ENCODE results near the gene DNAH14. TPM values are rescaled to one million over a fixed set of nuclear protein-coding genes. Genes with fewer than 3 reads are reported as not detected.
A peak's percentile ranks its signal among the peaks of the same experiment; 100 is the strongest.

Gene DNAH14
- total and polyA plus RNA-seq, 2 of the 13 experiments (the other 11 are each of a cell fraction or from before 2014, with no cell fraction given): 4.5 to 27.5 TPM

DNA sequence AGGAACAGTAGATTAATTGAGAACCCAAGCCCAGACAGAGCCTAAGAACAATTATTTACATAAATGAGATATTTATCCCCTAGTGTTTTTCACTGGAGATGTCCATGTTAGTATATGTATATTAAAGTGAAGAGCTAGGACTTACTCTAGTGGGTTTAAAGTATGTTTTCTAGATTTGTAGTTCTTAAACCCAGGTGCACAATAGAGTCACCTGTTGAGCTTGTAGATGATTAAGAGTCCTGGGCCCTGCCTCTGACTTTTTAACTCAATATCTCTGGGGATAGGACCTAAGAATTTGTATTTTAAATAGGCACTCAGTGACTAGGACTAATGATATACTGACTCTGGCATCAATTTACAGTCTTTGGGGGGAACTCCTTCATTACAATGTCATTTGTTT, 112.8 kb downstream of the DNAH14 start:
- intact Hi-C loops (cut with micrococcal nuclease; ENCODE audit: unreplicated experiment): no loop called here
- no peak overlapping the region for H3K4me2 ChIP-seq (ENCODE audit: low read depth, low read length)
- ChIA-PET CTCF (ENCODE audit: low intra/inter-chr PET ratio, low total read pairs) (no interaction called here), POLR2A (no interaction called here)
- ATAC-seq (no peak), FAIRE-seq (no peak), DNase-seq (ENCODE audit: low spot score) (no peak)
- in situ Hi-C loops (cut with HindIII; ENCODE audit: extremely low pct_ligation_motif_present, low pct_unique_long_range_greater_than_20kb): no loop called here
- no peaks in the 10 kb centered on the region for H3K9me3 ChIP-seq (ENCODE audit: low read length)
- H3K27me3 ChIP-seq (ENCODE audit: control insufficient read depth in 1 of 2, insufficient read depth in 2 of 2, low read length in 2 of 2): no peaks in the 10 kb centered on the region
- no peak overlapping the region for H2AFZ ChIP-seq (ENCODE audit: low read length)
- no peaks in the 10 kb centered on the region for H3K79me2 ChIP-seq (ENCODE audit: insufficient read depth, low read length)
- no peaks in the 10 kb centered on the region for H3K4me1 ChIP-seq (ENCODE audit: insufficient read depth, low read length)
- no peak overlapping the region for H3K4me3 ChIP-seq (replicated peaks in 1 of 3; ENCODE audit: insufficient read depth in 1 of 3, low read depth in 2 of 3, low read length in 3 of 3)
- TF ChIP-seq SRF (IDR thresholded peaks at IDR 0.05; ENCODE audit: low read depth, low read length): no peak
- TF ChIP-seq MATR3 (CRISPR knock-in tag; IDR thresholded peaks at IDR 0.05): no peak
- TF ChIP-seq TBL1XR1 (IDR thresholded peaks at IDR 0.05; ENCODE audit: borderline replicate concordance, low read length, partially characterized antibody): no peak
- TF ChIP-seq, protein P1, sequence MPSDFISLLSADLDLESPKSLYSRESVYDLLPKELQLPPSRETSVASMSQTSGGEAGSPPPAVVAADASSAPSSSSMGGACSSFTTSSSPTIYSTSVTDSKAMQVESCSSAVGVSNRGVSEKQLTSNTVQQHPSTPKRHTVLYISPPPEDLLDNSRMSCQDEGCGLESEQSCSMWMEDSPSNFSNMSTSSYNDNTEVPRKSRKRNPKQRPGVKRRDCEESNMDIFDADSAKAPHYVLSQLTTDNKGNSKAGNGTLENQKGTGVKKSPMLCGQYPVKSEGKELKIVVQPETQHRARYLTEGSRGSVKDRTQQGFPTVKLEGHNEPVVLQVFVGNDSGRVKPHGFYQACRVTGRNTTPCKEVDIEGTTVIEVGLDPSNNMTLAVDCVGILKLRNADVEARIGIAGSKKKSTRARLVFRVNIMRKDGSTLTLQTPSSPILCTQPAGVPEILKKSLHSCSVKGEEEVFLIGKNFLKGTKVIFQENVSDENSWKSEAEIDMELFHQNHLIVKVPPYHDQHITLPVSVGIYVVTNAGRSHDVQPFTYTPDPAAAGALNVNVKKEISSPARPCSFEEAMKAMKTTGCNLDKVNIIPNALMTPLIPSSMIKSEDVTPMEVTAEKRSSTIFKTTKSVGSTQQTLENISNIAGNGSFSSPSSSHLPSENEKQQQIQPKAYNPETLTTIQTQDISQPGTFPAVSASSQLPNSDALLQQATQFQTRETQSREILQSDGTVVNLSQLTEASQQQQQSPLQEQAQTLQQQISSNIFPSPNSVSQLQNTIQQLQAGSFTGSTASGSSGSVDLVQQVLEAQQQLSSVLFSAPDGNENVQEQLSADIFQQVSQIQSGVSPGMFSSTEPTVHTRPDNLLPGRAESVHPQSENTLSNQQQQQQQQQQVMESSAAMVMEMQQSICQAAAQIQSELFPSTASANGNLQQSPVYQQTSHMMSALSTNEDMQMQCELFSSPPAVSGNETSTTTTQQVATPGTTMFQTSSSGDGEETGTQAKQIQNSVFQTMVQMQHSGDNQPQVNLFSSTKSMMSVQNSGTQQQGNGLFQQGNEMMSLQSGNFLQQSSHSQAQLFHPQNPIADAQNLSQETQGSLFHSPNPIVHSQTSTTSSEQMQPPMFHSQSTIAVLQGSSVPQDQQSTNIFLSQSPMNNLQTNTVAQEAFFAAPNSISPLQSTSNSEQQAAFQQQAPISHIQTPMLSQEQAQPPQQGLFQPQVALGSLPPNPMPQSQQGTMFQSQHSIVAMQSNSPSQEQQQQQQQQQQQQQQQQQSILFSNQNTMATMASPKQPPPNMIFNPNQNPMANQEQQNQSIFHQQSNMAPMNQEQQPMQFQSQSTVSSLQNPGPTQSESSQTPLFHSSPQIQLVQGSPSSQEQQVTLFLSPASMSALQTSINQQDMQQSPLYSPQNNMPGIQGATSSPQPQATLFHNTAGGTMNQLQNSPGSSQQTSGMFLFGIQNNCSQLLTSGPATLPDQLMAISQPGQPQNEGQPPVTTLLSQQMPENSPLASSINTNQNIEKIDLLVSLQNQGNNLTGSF (CRISPR knock-in tag; IDR thresholded peaks at IDR 0.05): no peak
- H3K36me3 ChIP-seq (replicated peaks in 1 of 2; ENCODE audit: control insufficient read depth in 1 of 2, insufficient read depth in 2 of 2, low read length in 2 of 2): no peaks in the 10 kb centered on the region
- H4K20me1 ChIP-seq (ENCODE audit: insufficient read depth, low read length): no peaks in the 10 kb centered on the region
- H3K9ac ChIP-seq (ENCODE audit: insufficient read depth, low read depth, low read length): no peak overlapping the region
- no peak overlapping the region for H3K27ac ChIP-seq (ENCODE audit: extremely low read length, insufficient read depth, low read length)
- no TSS peak for BruUV-seq (replicated peaks)

DNA sequence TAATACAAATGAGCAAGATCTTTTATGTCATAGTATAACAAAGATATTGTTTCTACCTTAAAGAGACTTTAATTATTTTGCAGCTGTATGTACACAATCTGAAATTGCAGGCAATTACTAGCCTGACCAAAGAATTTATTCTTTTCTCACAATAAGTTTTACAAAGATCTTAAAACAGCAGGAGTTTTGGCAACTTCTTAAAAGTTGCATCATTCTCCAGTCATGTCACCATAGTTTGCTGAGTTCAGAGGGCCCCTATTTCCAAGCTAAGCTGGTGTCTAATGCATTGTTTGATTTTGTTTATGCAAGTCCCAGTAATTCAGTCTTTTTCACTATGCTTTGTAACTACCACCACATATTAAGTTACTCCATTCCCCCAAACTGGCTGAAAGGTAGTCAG, 114.8 kb downstream of the DNAH14 start:
- FAIRE-seq: no peak
- Histone ChIP-seq H3K4me1 (ENCODE audit: insufficient read depth, low read length) (no peaks in the 10 kb centered on the region), H3K36me3 (replicated peaks in 1 of 2; ENCODE audit: control insufficient read depth in 1 of 2, insufficient read depth in 2 of 2, low read length in 2 of 2) (no peaks in the 10 kb centered on the region), H4K20me1 (ENCODE audit: insufficient read depth, low read length) (no peaks in the 10 kb centered on the region), H2AFZ (ENCODE audit: low read length) (no peak overlapping the region), H3K9ac (ENCODE audit: insufficient read depth, low read depth, low read length) (no peak overlapping the region), H3K9me3 (ENCODE audit: low read length) (no peaks in the 10 kb centered on the region), H3K27me3 (ENCODE audit: control insufficient read depth in 1 of 2, insufficient read depth in 2 of 2, low read length in 2 of 2) (no peaks in the 10 kb centered on the region), H3K4me3 (replicated peaks in 1 of 3; ENCODE audit: insufficient read depth in 1 of 3, low read depth in 2 of 3, low read length in 3 of 3) (no peak overlapping the region), H3K4me2 (ENCODE audit: low read depth, low read length) (no peak overlapping the region), H3K27ac (ENCODE audit: extremely low read length, insufficient read depth, low read length) (no peak overlapping the region), H3K79me2 (ENCODE audit: insufficient read depth, low read length) (no peaks in the 10 kb centered on the region)
- in situ Hi-C loops (cut with HindIII; ENCODE audit: extremely low pct_ligation_motif_present, low pct_unique_long_range_greater_than_20kb) (no loop called here), intact Hi-C loops (cut with micrococcal nuclease; ENCODE audit: unreplicated experiment) (no loop called here)
- BruUV-seq (replicated peaks): no TSS peak
- POLR2A ChIA-PET: no interaction called here
- peak; percentile 1 for DNase-seq (ENCODE audit: low spot score)
- CTCF ChIA-PET (ENCODE audit: low intra/inter-chr PET ratio, low total read pairs): no interaction called here
- ATAC-seq: no peak
- TF ChIP-seq ARID5B (CRISPR knock-in tag; IDR thresholded peaks at IDR 0.05): no peak
- no peak for TF ChIP-seq ZSCAN22 (CRISPR knock-in tag; IDR thresholded peaks at IDR 0.05)
- TF ChIP-seq MATR3 (CRISPR knock-in tag; IDR thresholded peaks at IDR 0.05): no peak
- TF ChIP-seq CEBPG (CRISPR knock-in tag; IDR thresholded peaks at IDR 0.05): peak; percentile 52; the same call in 1 of the 2 replicates
- TF ChIP-seq CEBPB (IDR thresholded peaks at IDR 0.05; ENCODE audit: borderline replicate concordance, low read depth, low read length): peak; percentile 59; the same call in 1 of the 2 replicates
- no peak for TF ChIP-seq CCDC6 (CRISPR knock-in tag; IDR thresholded peaks at IDR 0.05)
